GM19238 (cell line): ENCODE results near the gene C11orf21.
"Not testable (repeated sequence)": the region's sequence is repeated elsewhere in the genome, so short reads cannot be mapped to it uniquely, and the experiment has no call there.

Experiments
- DNase-seq: peaks from one replicate; pipeline ENCODE4 v3.0.0; 2011; ENCODE audit warnings: low spot score; ENCODE audit not compliant: insufficient read length

C11orf21 gene

GRCh38 chr11:2301631-2302305 lies at the start of gene C11orf21, which contains the start of gene TSPAN32:
C11orf21 (minus strand) TSS chr11:2301918; CDS start chr11:2301808, 110 bp downstream.
TSPAN32 (plus strand) TSS chr11:2302013; CDS start chr11:2302150, 137 bp downstream.
- DNase-seq: no peak

DNA sequence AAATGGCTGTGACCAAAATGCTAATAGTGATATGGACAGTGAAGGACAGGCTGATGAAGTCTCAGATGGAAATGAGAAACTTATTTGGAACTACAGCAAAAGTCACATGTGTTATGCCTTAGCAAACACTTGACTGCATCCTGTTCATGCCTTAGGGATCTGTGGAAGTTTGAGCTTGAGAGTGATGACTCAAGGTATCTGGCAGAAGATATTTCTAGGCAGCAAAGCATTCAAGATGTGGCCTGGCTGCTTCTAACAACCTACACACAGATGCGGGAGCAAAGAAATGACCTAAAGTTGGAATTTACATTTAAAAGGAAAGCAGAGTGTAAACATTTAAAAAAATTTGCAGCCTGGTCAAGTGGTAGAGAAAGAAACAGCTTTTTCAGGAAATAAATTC lies 47.3 kb upstream of the C11orf21 start:
- DNase-seq: no peak

- no peak for DNase-seq
These were observed 45.7 kb upstream of the C11orf21 start for GRCh38 chr11:2347308-2347830.

DNA sequence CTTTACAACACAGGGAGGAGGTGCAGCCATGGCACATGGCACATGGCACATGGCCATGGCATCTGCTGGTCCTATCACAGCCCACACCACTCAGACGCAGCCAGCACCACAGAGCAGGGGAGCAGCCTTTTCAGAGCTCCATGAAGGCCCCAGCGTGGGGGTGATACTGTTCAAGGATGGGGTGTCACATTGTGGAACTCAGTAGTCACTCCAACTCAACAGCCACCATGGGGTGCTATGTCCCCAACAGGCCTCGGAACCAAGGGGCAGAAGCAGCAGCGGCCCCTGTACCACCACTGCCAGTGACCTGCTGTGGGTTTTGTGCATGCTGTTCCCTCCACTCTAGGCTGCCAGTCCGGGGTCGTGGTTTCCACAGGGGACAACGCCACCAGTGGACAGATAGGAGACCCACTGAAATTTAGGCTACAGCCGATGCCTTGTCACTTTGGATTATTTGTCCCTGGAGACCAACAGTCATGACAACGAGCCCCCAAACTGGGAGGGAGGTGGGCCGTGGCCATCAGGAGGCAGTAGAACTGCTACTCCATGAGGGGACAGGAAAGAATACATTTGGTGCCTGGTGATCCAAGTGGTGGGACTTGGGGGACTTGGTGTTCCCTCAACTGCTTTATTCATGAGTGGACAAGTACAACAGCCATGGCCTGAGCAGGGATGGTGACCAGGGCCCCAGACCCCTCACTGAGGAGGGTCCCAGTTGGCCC lies 45.0 kb upstream of the C11orf21 start:
- no peak for DNase-seq

- no peak for DNase-seq
These were observed 44.3 kb upstream of the C11orf21 start for GRCh38 chr11:2346014-2346413.

GRCh38 chr11:2345050-2345449 lies 43.3 kb upstream of the C11orf21 start:
- DNase-seq: no peak

DNA sequence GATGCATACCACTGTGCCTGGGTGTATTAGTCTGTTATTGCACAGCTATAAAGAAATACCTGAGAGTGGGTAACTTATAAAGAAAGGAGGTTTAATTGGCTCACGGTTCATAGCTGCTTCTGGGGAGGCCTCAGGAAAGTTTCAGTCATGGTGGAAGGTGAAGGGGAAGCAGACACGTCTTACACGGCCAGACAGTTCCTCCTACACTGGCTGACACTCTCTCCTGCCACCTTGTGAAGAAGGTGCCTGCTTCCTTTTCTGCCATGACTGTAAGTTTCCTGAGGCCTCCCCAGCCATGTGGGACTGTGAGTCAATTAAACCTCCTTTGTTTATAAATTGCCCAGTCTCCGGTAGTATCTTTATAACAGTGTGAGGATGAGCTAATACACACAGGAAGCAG lies 41.8 kb upstream of the C11orf21 start:
- no peak for DNase-seq

- no peak for DNase-seq
These were observed 41.3 kb upstream of the C11orf21 start for GRCh38 chr11:2342981-2343380.

GRCh38 chr11:2342557-2342956 lies 40.8 kb upstream of the C11orf21 start:
- DNase-seq: no peak

DNA sequence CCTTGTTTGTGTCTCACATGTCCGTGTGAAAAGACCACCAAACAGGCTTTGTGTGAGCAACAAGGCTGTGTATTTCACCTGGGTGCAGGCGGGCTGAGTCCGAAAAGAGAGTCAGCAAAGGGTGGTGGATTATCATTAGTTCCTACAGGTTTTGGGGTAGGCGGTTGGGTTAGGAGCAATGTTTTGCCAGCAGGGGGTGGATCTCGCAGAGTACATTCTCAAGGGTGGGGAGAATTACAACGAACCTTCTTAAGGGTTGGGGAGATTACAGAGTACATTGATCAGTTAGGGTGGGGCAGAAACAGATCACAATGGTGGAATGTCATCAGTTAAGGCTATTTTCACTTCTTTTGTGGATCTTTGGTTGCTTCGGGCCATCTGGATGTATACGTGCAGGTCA lies 37.0 kb upstream of the C11orf21 start:
- DNase-seq: not testable (repeated sequence)

DNA sequence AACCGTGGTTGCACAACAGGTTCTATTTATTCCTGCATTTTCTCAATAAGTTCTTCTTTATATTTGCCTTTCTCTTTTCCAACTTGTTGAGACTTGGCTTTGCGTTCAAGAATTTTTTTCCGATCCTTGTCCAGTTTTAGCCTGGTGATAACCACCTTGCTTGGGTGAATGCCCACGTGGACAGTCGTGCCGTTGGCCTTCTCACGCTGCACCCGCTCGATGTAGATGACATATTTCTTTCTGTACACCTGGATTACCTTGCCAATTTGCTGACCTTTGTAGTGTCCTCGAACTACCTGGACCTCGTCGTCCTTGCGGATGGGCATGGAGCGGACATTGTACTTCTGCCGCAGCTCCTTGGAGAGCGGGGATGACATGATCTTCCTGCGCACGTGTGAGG lies 33.6 kb upstream of the C11orf21 start:
- not testable (repeated sequence) for DNase-seq

DNA sequence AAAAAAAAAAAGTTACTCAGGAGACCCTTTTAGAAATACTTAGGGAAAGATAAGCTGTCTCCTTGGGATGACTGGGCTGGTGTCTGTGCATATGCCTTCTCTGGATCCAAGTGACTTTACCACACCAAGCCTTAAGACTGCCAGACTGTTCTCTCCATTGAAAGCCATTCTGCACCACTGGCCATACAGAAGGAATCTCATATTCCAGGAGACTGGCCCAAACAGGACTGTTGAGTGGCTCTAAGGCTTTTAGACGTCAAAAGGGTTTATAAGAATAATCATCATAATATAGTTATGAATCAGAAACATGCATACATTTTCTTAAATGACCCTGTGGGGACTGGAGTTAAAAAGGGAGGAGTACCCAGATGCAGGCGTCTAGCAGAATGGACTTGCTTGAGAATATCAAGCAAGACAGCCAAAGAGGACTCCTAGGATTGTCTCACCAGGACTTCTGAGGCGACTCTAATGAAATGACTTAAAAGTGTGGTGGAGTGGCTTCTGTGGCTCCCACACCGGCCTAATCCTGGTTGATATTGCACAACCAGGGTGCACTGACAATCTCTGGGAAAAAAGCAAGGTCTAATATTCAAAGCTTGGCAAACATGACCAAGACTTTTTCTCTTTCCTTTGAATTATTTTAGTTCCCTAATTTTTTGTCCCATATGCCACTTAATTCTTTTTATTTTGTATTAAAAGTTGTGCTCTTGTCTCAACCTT lies 31.9 kb upstream of the C11orf21 start:
- DNase-seq: not testable (repeated sequence)

- DNase-seq: not testable (repeated sequence)
These were observed 30.9 kb upstream of the C11orf21 start for GRCh38 chr11:2332569-2332968.

- DNase-seq: no peak
These were observed 29.7 kb upstream of the C11orf21 start for GRCh38 chr11:2331404-2331803.

DNA sequence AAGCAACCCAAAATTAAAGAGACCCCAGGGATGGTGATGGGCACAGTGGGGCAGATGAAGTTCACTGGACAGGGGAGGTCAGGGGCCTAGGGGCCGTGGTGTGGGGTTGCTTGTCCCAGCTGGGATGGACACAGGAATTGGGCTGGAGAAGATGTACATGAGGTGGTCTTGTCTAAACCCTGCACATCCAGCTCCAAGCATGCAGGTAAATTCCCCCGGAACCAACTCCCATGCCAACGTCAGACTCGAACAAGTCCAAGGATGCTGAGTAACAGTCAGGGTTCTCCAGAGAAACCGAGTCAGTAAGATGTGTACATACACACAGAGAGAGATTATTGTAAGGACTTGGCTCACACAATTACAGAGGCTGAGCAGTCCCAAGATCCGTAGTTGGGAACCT lies 29.0 kb upstream of the C11orf21 start:
- no peak for DNase-seq

DNA sequence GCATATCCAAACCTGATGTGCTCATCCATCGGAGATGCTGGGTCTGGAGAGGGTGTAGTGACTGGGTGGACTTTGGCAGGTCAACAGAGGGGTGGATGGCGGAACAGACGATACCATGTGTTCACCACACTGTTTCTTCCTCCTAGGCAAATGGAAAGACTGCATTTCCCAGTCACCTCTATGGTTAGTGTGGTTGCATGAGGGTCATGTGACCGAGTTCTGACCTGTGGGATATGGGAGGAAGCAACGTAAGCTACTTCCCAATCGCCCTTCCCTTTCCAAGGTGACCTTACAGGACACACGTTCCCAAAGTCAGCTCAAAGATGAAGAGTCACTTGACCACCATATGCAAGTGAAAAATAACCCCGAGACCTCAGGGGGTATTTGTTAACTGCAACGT lies 27.8 kb upstream of the C11orf21 start:
- DNase-seq: no peak

DNA sequence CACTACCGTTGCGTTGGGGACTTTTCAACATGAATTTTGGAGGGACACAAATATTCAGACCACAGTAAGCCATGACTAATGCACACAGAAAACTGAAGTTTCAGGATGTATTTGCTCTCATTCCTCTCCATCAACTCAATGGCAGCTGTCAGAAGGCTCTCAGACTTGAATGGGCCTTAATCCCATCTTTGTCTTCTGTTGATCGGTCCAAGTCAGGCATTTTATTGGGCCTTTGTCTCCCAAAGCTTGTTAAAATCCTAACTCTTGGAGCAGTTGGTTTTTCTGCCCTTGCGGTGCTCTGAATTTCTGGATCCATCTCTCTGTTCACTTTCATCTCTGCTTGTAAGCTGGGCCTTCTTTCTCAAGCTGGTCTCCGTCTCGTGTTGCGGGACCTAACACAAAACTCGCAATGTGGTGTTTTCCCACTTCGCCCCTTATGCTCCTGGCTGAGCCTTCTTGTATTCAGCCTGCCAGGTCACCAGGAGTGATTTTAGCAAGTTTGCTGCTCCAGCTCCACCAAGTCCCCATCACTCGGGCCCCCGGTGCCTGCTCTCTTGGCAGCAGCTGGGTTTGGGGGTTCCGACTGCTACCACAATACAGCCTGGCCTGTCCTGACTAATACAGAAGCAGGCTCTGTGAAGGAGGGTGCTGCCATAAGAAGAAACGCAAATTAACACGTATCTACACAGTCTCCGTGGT lies 27.1 kb upstream of the C11orf21 start:
- no peak for DNase-seq

- DNase-seq: no peak
These were observed 26.3 kb upstream of the C11orf21 start for GRCh38 chr11:2328021-2328420.

- DNase-seq: no peak
These were observed 25.3 kb upstream of the C11orf21 start for GRCh38 chr11:2327032-2327431.

DNA sequence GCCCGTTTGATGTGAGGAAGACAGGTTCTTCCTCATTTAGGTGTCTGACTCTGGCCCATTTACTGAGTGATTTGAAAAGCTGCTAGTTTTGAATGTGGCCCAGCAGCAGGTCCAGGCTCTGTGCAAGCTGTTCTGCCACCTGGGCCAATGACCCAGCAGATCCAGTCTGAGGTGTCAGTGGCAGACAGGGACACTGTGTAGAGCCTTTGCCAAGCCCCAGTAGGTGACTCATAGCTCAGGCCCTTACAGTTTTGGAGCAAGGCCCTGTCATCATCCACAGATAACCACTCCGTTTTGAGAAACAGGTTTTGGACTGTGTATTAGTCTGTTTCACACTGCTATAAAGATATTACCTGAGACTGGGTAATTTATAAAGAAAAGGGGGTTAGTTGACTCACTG lies 24.0 kb upstream of the C11orf21 start:
- DNase-seq: no peak

GRCh38 chr11:2325123-2325522 lies 23.4 kb upstream of the C11orf21 start:
- no peak for DNase-seq
